C4-2B (cell line): ENCODE results near the gene LRRC2.

Source experiments
- CTCF ChIP-seq: fragments of 450-650 bp; conservative IDR thresholded peaks from 2 replicates; pipeline ENCODE4 v1.5.1; 2017; ENCODE audit warnings: mild to moderate bottlenecking
- ZFX ChIP-seq: fragments of 450-650 bp; IDR thresholded peaks from 2 replicates; pipeline ENCODE4 v1.6.1; 2017

- no peak for TF ChIP-seq CTCF
- no peak for TF ChIP-seq ZFX
Measured at GRCh38 chr3:46477756-46478155, 88.3 kb downstream of the LRRC2 start.
